ENCODE data around the gene KEAP1.

DNA sequence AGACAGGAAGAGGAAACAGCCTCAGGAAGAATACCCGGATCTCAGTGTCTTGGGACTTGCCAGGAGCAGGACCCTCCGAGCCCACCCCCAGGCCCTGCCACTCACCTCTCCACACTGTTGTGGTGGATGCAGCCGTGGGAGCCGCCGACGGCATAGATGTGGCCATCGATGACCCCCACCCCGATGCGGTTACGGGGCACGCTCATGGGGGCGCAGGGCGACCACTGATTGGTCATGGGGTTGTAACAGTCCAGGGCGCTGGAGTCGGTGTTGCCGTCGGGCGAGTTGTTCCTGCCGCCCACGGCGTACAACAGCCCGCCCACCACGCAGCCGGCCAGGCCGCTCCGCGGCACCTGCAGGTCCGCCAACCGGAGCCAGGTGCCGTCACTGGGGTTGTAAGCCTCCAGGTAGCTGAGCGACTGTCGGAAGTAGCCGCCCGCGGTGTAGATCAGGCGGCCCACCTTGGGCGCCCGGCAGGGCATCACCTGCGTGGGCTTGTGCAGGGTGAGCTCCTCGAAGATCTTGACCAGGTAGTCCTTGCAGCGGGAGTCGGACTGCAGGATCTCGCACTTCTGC, 11.6 kb downstream of the KEAP1 start:
- TF ChIP-seq CTCF (IDR thresholded peaks at IDR 0.05): no peak
- TF ChIP-seq POLR2A (IDR thresholded peaks at IDR 0.05): no peak

All from vagina (tissue), 2 donors.